Activated CD4-positive, alpha-beta T cell treated with anti-CD3 and anti-CD28 coated beads for 36 hours (primary cell): ENCODE measurements around the gene SLC23A1. TPM values are rescaled to one million over a fixed set of nuclear protein-coding genes. Genes with fewer than 3 reads are reported as not detected.
"Not testable (repeated sequence)": the region's sequence is repeated elsewhere in the genome, so short reads cannot be mapped to it uniquely, and the experiment has no call there.

Source experiments
- ATAC-seq: fragments of 200-7000 bp; cut with Tn5 transposase; one replicate; pipeline ENCODE4 v1.10.0; 2021; ENCODE audit warnings: mild to moderate bottlenecking, moderate library complexity
- CTCF ChIA-PET: fragments of 350-600 bp; sonication (Branson Sonifier 250); formaldehyde crosslinking; loops from one replicate; lab custom pipeline; 2021; ENCODE audit warnings: antibody characterized with exemption; lab: Charles Lee
- POLR2A ChIA-PET: fragments of 350-600 bp; sonication (Branson Sonifier 250); formaldehyde crosslinking; loops from one replicate; lab custom pipeline; 2021; ENCODE audit warnings: antibody characterized with exemption, inconsistent platforms; lab: Charles Lee
- DNase-seq: peaks from one replicate; pipeline ENCODE4 v3.0.0-alpha.2; 2020
- H3K27ac Mint-ChIP-seq: one replicate; pipeline ENCODE4 v1.8.0; 2021; ENCODE audit warnings: mixed read lengths
- H3K27me3 Mint-ChIP-seq: one replicate; pipeline ENCODE4 v1.8.0; 2021; ENCODE audit warnings: mixed read lengths
- H3K36me3 Mint-ChIP-seq: one replicate; pipeline ENCODE4 v1.8.0; 2021; ENCODE audit warnings: low read depth, mixed read lengths
- H3K4me1 Mint-ChIP-seq: one replicate; pipeline ENCODE4 v1.8.0; 2021; ENCODE audit warnings: mixed read lengths
- H3K4me3 Mint-ChIP-seq: one replicate; pipeline ENCODE4 v1.8.0; 2021; ENCODE audit warnings: mild to moderate bottlenecking, moderate library complexity, mixed read lengths
- H3K9me3 Mint-ChIP-seq: one replicate; pipeline ENCODE4 v1.8.0; 2021; ENCODE audit warnings: low read depth, mixed read lengths
- intact Hi-C, 2 experiments: fragments of 100-400 bp; cut with DNase I in 1 of 2; cut with micrococcal nuclease in 1 of 2; formaldehyde crosslinking; loops; one replicate each; pipeline versions ENCODE4 v1.14.2 to v1.15.1; 2022 to 2024; cut with DNase I, micrococcal nuclease
- total RNA-seq, 2 experiments: library from RNA; stranded (reverse); gene quantifications; one replicate each; pipeline ENCODE4 v1.2.3, GENCODE V29; 2021

The SLC23A1 gene
- total RNA-seq, 2 experiments from 2014 or later, result 0.43 to 0.53 TPM

- Mint-ChIP-seq H3K4me3 (no peak overlapping the region), H3K36me3 (peaks cover 54% of the 10 kb centered on the region), H3K9me3 (no peaks in the 10 kb centered on the region), H3K27me3 (no peaks in the 10 kb centered on the region), H3K27ac (peak overlapping the region; percentile 98), H3K4me1 (peaks cover 49% of the 10 kb centered on the region)
- POLR2A ChIA-PET, result interaction anchor here (1.5 to 1.6 kb wide), 2 partner anchors 12 to 65 kb away, joined by 3 to 7 read pairs; partner anchors contain the start of genes SPATA24 and STING1
- intact Hi-C loops, result loop anchor here (5.0 to 10.0 kb wide), 4 partner anchors 218 to 348 kb away; no protein-coding TSS in a partner anchor
- no peak for ATAC-seq
- CTCF ChIA-PET, result interaction anchor here (0.5 to 3.5 kb wide), 5 partner anchors 13 to 917 kb away, joined by 3 to 14 read pairs (median 4); partner anchors contain the start of gene SPATA24
- DNase-seq, result no peak
Observed at GRCh38 chr5:139416651-139417050, 33.6 kb upstream of the SLC23A1 start.

GRCh38 chr5:139415869-139416268, 32.8 kb upstream of the SLC23A1 start:
- no peaks in the 10 kb centered on the region for H3K27me3 Mint-ChIP-seq
- peak overlapping the region; percentile 60 for H3K4me3 Mint-ChIP-seq
- peaks cover 49% of the 10 kb centered on the region for H3K4me1 Mint-ChIP-seq
- ChIA-PET CTCF (interaction anchor here (0.5 to 3.5 kb wide), 11 partner anchors 9 to 577 kb away, joined by 3 to 14 read pairs (median 4); partner anchors contain the start of genes PAIP2, SPATA24 and STING1), POLR2A (interaction anchor here (0.8 to 1.6 kb wide), 5 partner anchors 12 to 119 kb away, joined by 3 to 7 read pairs (median 5); partner anchors contain the start of genes DNAJC18, SPATA24 and STING1)
- peak overlapping the region; percentile 98 for H3K27ac Mint-ChIP-seq
- DNase-seq (no peak), ATAC-seq (no peak)
- intact Hi-C loops, result loop anchor here (1.0 to 10.0 kb wide), 13 partner anchors 12 to 349 kb away; partner anchors contain the start of genes DNAJC18 (in 1 of the 2), SPATA24 (in 1 of the 2) and UBE2D2 (in 1 of the 2)
- H3K36me3 Mint-ChIP-seq, result peaks cover 55% of the 10 kb centered on the region
- H3K9me3 Mint-ChIP-seq, result no peaks in the 10 kb centered on the region

- intact Hi-C loops, result loop anchor here (1.0 to 10.0 kb wide), 13 partner anchors 11 to 349 kb away; partner anchors contain the start of genes DNAJC18 (in 1 of the 2), SPATA24 (in 1 of the 2) and UBE2D2 (in 1 of the 2)
- peak overlapping the region; percentile 60 for H3K4me3 Mint-ChIP-seq
- peak overlapping the region; percentile 98 for H3K27ac Mint-ChIP-seq
- no peaks in the 10 kb centered on the region for H3K9me3 Mint-ChIP-seq
- peaks cover 54% of the 10 kb centered on the region for H3K36me3 Mint-ChIP-seq
- POLR2A ChIA-PET, result interaction anchor here (0.6 to 1.6 kb wide), 8 partner anchors 11 to 345 kb away, joined by 3 to 7 read pairs (median 4); partner anchors contain the start of genes DNAJC18, SPATA24 and STING1
- CTCF ChIA-PET, result interaction anchor here (0.8 to 3.5 kb wide), 13 partner anchors 9 to 108 kb away, joined by 3 to 14 read pairs (median 4); partner anchors contain the start of genes DNAJC18, PAIP2, SPATA24 and STING1
- no peaks in the 10 kb centered on the region for H3K27me3 Mint-ChIP-seq
- ATAC-seq (peak; percentile 78), DNase-seq (peak; percentile 74)
- peaks cover 49% of the 10 kb centered on the region for H3K4me1 Mint-ChIP-seq
Observed at GRCh38 chr5:139415221-139415861, 32.2 kb upstream of the SLC23A1 start.

- Mint-ChIP-seq H3K27ac (peak overlapping the region; percentile 98), H3K27me3 (no peaks in the 10 kb centered on the region), H3K9me3 (no peaks in the 10 kb centered on the region), H3K4me1 (peaks cover 49% of the 10 kb centered on the region), H3K36me3 (peaks cover 53% of the 10 kb centered on the region), H3K4me3 (peak overlapping the region; percentile 60)
- peak; percentile 14 for ATAC-seq
- CTCF ChIA-PET, result interaction anchor here (0.6 to 3.5 kb wide), 14 partner anchors 8 to 152 kb away, joined by 3 to 14 read pairs (median 4); partner anchors contain the start of genes DNAJC18, PAIP2, SPATA24 and STING1
- intact Hi-C loops, result loop anchor here (1.0 to 10.0 kb wide), 13 partner anchors 10 to 350 kb away; partner anchors contain the start of genes SPATA24 (in 2 of the 2), DNAJC18 (in 1 of the 2) and UBE2D2 (in 1 of the 2)
- DNase-seq, result peak; percentile 42
- POLR2A ChIA-PET, result interaction anchor here (0.6 to 1.5 kb wide), 10 partner anchors 22 to 346 kb away, joined by 3 to 6 read pairs (median 4); partner anchors contain the start of genes DNAJC18 and MZB1
Observed at GRCh38 chr5:139414581-139415130, 31.6 kb upstream of the SLC23A1 start.

GRCh38 chr5:139413963-139414362, 30.9 kb upstream of the SLC23A1 start:
- Mint-ChIP-seq H3K4me1 (peaks cover 49% of the 10 kb centered on the region), H3K27ac (peak overlapping the region; percentile 98), H3K36me3 (peaks cover 49% of the 10 kb centered on the region), H3K4me3 (peak overlapping the region; percentile 15), H3K9me3 (no peaks in the 10 kb centered on the region), H3K27me3 (no peaks in the 10 kb centered on the region)
- intact Hi-C loops, result loop anchor here (1.0 to 10.0 kb wide), 6 partner anchors 10 to 351 kb away; partner anchors contain the start of gene SPATA24 (in 1 of the 2)
- ChIA-PET CTCF (interaction anchor here (0.6 to 3.5 kb wide), 16 partner anchors 8 to 198 kb away, joined by 3 to 14 read pairs (median 4); partner anchors contain the start of genes DNAJC18, PAIP2, SPATA24 and STING1), POLR2A (interaction anchor here (0.7 to 1.5 kb wide), 8 partner anchors 10 to 68 kb away, joined by 3 to 6 read pairs (median 4); partner anchors contain the start of genes DNAJC18, MZB1 and SPATA24)
- DNase-seq, result peak; percentile 58
- peak; percentile 69 for ATAC-seq

- ATAC-seq (no peak), DNase-seq (no peak)
- H3K27ac Mint-ChIP-seq, result peak overlapping the region; percentile 98
- H3K36me3 Mint-ChIP-seq, result peaks cover 42% of the 10 kb centered on the region
- CTCF ChIA-PET, result interaction anchor here (0.9 to 3.5 kb wide), 4 partner anchors 10 to 199 kb away, joined by 3 to 14 read pairs (median 4); partner anchors contain the start of gene SPATA24
- no peaks in the 10 kb centered on the region for H3K27me3 Mint-ChIP-seq
- intact Hi-C loops, result loop anchor here in 1 of 2 experiments (10.0 kb wide), 2 partner anchors 222 to 352 kb away; no protein-coding TSS in a partner anchor
- H3K4me3 Mint-ChIP-seq, result no peak overlapping the region
- POLR2A ChIA-PET, result interaction anchor here (1.0 kb wide), 1 partner anchor 9 kb away, joined by 4 read pairs; the partner anchor contains the start of gene SPATA24
- no peaks in the 10 kb centered on the region for H3K9me3 Mint-ChIP-seq
- peaks cover 49% of the 10 kb centered on the region for H3K4me1 Mint-ChIP-seq
Observed at GRCh38 chr5:139413153-139413552, 30.1 kb upstream of the SLC23A1 start.

- ChIA-PET POLR2A (interaction anchor here (0.9 kb wide), 1 partner anchor 63 kb away, joined by 3 read pairs; no protein-coding TSS in a partner anchor), CTCF (interaction anchor here (0.6 to 2.8 kb wide), 9 partner anchors 10 to 237 kb away, joined by 3 to 10 read pairs (median 3); partner anchors contain the start of genes CXXC5 and UBE2D2)
- DNase-seq (no peak), ATAC-seq (no peak)
- no peaks in the 10 kb centered on the region for H3K9me3 Mint-ChIP-seq
- H3K27me3 Mint-ChIP-seq, result no peaks in the 10 kb centered on the region
- no peak overlapping the region for H3K4me3 Mint-ChIP-seq
- intact Hi-C loops, result loop anchor here in 1 of 2 experiments (10.0 kb wide), 2 partner anchors 224 to 354 kb away; no protein-coding TSS in a partner anchor
- H3K36me3 Mint-ChIP-seq, result peaks cover 28% of the 10 kb centered on the region
- H3K27ac Mint-ChIP-seq, result no peak overlapping the region
- peaks cover 42% of the 10 kb centered on the region for H3K4me1 Mint-ChIP-seq
Observed at GRCh38 chr5:139410993-139411828, 28.1 kb upstream of the SLC23A1 start.

- H3K4me1 Mint-ChIP-seq, result peaks cover 33% of the 10 kb centered on the region
- H3K27ac Mint-ChIP-seq, result no peak overlapping the region
- intact Hi-C loops, result loop anchor here in 1 of 2 experiments (10.0 kb wide), 2 partner anchors 224 to 354 kb away; no protein-coding TSS in a partner anchor
- ChIA-PET CTCF (interaction anchor here (0.5 to 2.8 kb wide), 9 partner anchors 12 to 238 kb away, joined by 3 to 10 read pairs (median 3); partner anchors contain the start of genes CXXC5 and UBE2D2), POLR2A (no interaction called here)
- peaks cover 25% of the 10 kb centered on the region for H3K36me3 Mint-ChIP-seq
- H3K9me3 Mint-ChIP-seq, result no peaks in the 10 kb centered on the region
- ATAC-seq (no peak), DNase-seq (no peak)
- no peaks in the 10 kb centered on the region for H3K27me3 Mint-ChIP-seq
- H3K4me3 Mint-ChIP-seq, result no peak overlapping the region
Observed at GRCh38 chr5:139410121-139410992, 27.3 kb upstream of the SLC23A1 start.

- H3K4me3 Mint-ChIP-seq, intact Hi-C loops, H3K9me3 Mint-ChIP-seq, H3K27me3 Mint-ChIP-seq, POLR2A ChIA-PET, ATAC-seq, H3K27ac Mint-ChIP-seq, DNase-seq: not testable (repeated sequence)
- Mint-ChIP-seq H3K36me3 (peaks cover 20% of the 10 kb centered on the region), H3K4me1 (peaks cover 32% of the 10 kb centered on the region)
- CTCF ChIA-PET, result interaction anchor here (1.7 to 2.8 kb wide), 2 partner anchors 102 to 239 kb away, joined by 3 to 10 read pairs; partner anchors contain the start of gene CXXC5
Observed at GRCh38 chr5:139409116-139409515, 26.0 kb upstream of the SLC23A1 start.
